Neural progenitor cell (in vitro differentiated cells): ENCODE data around the gene KCNH6. TPM values are rescaled to one million over a fixed set of nuclear protein-coding genes. Genes with fewer than 3 reads are reported as not detected.

Experiments
- DNase-seq: peaks from one replicate; pipeline ENCODE4 v3.0.0-alpha.2; 2016; ENCODE audit warnings: low spot score
- H2AFZ ChIP-seq: fragments of 200-600 bp; sonication (generic); replicated peaks from 2 replicates; pipeline ENCODE4 v1.6.1; 2016; ENCODE audit warnings: antibody characterized with exemption
- H3F3A ChIP-seq: fragments of 200-600 bp; sonication (generic); 2 replicates; pipeline ENCODE4 v1.6.1; 2016; ENCODE audit warnings: antibody characterized with exemption, low read depth
- H3K27ac ChIP-seq: fragments of 200-600 bp; sonication (generic); 2 replicates; pipeline ENCODE4 v1.5.1; 2016; ENCODE audit warnings: mild to moderate bottlenecking
- H3K27me3 ChIP-seq: fragments of 200-600 bp; sonication (generic); 2 replicates; pipeline ENCODE4 v1.6.1; 2016; ENCODE audit warnings: mild to moderate bottlenecking, moderate library complexity
- H3K36me3 ChIP-seq: fragments of 200-600 bp; sonication (generic); 2 replicates; pipeline ENCODE4 v1.5.1; 2016
- H3K4me1 ChIP-seq: fragments of 200-600 bp; sonication (generic); 2 replicates; pipeline ENCODE4 v1.6.1; 2016; ENCODE audit warnings: mixed run types
- H3K4me2 ChIP-seq: fragments of 200-600 bp; sonication (generic); 2 replicates; pipeline ENCODE4 v1.6.1; 2016
- H3K4me3 ChIP-seq: fragments of 200-600 bp; sonication (generic); 2 replicates; pipeline ENCODE4 v1.5.1; 2016
- H3K79me2 ChIP-seq: fragments of 200-600 bp; sonication (generic); 2 replicates; pipeline ENCODE4 v1.6.1; 2016; ENCODE audit warnings: low read depth
- H3K9ac ChIP-seq: fragments of 200-600 bp; sonication (generic); 2 replicates; pipeline ENCODE4 v1.6.1; 2016
- H3K9me3 ChIP-seq: fragments of 200-600 bp; sonication (generic); 2 replicates; pipeline ENCODE4 v1.5.1; 2016; ENCODE audit warnings: low read depth
- H4K20me1 ChIP-seq: fragments of 200-600 bp; sonication (generic); 2 replicates; pipeline ENCODE4 v1.6.1; 2016; ENCODE audit warnings: low read depth
- H3K27ac Mint-ChIP-seq: 3 replicates; pipeline ENCODE4 v1.8.0; 2021; ENCODE audit warnings: mixed read lengths
- H3K27me3 Mint-ChIP-seq: 2 replicates; pipeline ENCODE4 v1.8.0; 2022; ENCODE audit warnings: low read depth, mild to moderate bottlenecking, inconsistent platforms, moderate library complexity, mixed read lengths; ENCODE audit not compliant: insufficient read depth
- H3K36me3 Mint-ChIP-seq: 3 replicates; pipeline ENCODE4 v1.8.0; 2021; ENCODE audit warnings: mixed read lengths
- H3K4me1 Mint-ChIP-seq: 3 replicates; pipeline ENCODE4 v1.8.0; 2021; ENCODE audit warnings: mixed read lengths
- H3K4me3 Mint-ChIP-seq: 3 replicates; pipeline ENCODE4 v1.8.0; 2021; ENCODE audit warnings: mild to moderate bottlenecking, moderate library complexity, mixed read lengths
- H3K9me3 Mint-ChIP-seq: 3 replicates; pipeline ENCODE4 v1.8.0; 2020; ENCODE audit warnings: mixed read lengths
- CTCF ChIP-seq: fragments of 200-600 bp; sonication (generic); IDR thresholded peaks from 2 replicates; pipeline ENCODE4 v1.5.1; 2017; ENCODE audit warnings: antibody characterized with exemption, mild to moderate bottlenecking
- EZH2 ChIP-seq: fragments of 200-600 bp; sonication (generic); IDR thresholded peaks from 2 replicates; pipeline ENCODE4 v1.6.1; 2017; ENCODE audit warnings: antibody characterized with exemption, mild to moderate bottlenecking, moderate library complexity
- EZH2phosphoT487 ChIP-seq: fragments of 200-600 bp; sonication (generic); IDR thresholded peaks from 2 replicates; pipeline ENCODE4 v1.6.1; 2017; ENCODE audit warnings: antibody characterized with exemption
- total RNA-seq: library from RNA; depleted of rRNA; stranded (reverse); fragments of >200 nt; gene quantifications from 2 replicates; pipeline ENCODE4 v1.2.3, GENCODE V29; 2015; ENCODE audit warnings: low replicate concordance

The KCNH6 gene
- total RNA-seq, 1 donor from 2014 or later, result not detected

DNA sequence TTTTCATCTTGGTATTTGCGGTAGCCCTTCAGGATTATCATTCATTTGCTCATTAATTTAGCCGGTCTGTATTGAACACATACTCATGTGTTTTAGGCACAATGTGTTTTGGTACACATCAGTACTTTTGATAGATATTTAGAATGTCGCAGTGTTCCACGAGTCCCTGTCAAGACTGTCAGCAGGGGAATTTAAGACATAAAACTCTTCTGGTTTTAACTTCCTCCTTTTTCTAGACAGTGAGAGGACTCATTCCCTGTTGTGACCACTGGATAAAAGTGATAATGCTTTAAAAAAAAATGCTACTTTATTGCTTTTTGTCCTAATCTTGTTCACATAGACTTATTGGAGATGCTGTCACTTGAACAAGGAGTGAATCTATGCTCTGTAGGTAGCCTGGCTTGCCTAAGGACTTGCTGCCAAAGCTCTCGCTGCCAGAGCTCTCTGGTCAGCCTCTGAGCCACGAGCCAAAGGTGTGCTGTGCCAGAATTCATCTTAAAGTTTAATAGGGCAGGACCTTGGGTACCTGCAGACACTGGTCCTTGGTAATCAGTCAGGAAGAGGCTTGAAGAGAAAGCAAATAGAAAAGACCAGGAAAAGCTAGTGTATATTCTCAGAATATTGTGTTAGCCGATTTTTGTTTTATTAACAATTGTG, 32.5 kb downstream of the KCNH6 start:
- Histone ChIP-seq H3K27ac (no peak overlapping the region), H3K9me3 (no peaks in the 10 kb centered on the region), H3K9ac (no peak overlapping the region), H3K36me3 (no peaks in the 10 kb centered on the region), H3F3A (peaks cover 8% of the 10 kb centered on the region), H3K79me2 (peaks cover 97% of the 10 kb centered on the region), H4K20me1 (peaks cover 84% of the 10 kb centered on the region), H3K4me1 (peaks cover 7% of the 10 kb centered on the region), H3K4me2 (no peak overlapping the region), H2AFZ (no peak overlapping the region), H3K27me3 (no peaks in the 10 kb centered on the region), H3K4me3 (no peak overlapping the region)
- no peak for TF ChIP-seq CTCF
- no peak for TF ChIP-seq EZH2
- TF ChIP-seq EZH2phosphoT487, result no peak
- Mint-ChIP-seq H3K9me3 (no peaks in the 10 kb centered on the region), H3K27me3 (no peaks in the 10 kb centered on the region), H3K27ac (no peak overlapping the region), H3K36me3 (peaks cover 13% of the 10 kb centered on the region), H3K4me3 (no peak overlapping the region), H3K4me1 (peaks cover 15% of the 10 kb centered on the region)
- no peak for DNase-seq

- no peaks in the 10 kb centered on the region for H3K9me3 Mint-ChIP-seq
- H3K4me2 ChIP-seq, result no peak overlapping the region
- no peaks in the 10 kb centered on the region for H3F3A ChIP-seq
- H3K36me3 Mint-ChIP-seq, result peaks cover 13% of the 10 kb centered on the region
- H3K27me3 Mint-ChIP-seq, result no peaks in the 10 kb centered on the region
- H3K27ac ChIP-seq, result no peak overlapping the region
- peaks cover 98% of the 10 kb centered on the region for H3K79me2 ChIP-seq
- no peak overlapping the region for H3K9ac ChIP-seq
- no peak overlapping the region for H2AFZ ChIP-seq
- no peak overlapping the region for H3K27ac Mint-ChIP-seq
- H3K9me3 ChIP-seq, result no peaks in the 10 kb centered on the region
- no peak for DNase-seq
- no peaks in the 10 kb centered on the region for H3K27me3 ChIP-seq
- peaks cover 4% of the 10 kb centered on the region for H3K4me1 ChIP-seq
- H3K36me3 ChIP-seq, result no peaks in the 10 kb centered on the region
- H3K4me3 ChIP-seq, result no peak overlapping the region
- peaks cover 90% of the 10 kb centered on the region for H4K20me1 ChIP-seq
- no peak overlapping the region for H3K4me3 Mint-ChIP-seq
- H3K4me1 Mint-ChIP-seq, result peaks cover 9% of the 10 kb centered on the region
- TF ChIP-seq CTCF (no peak), EZH2phosphoT487 (no peak), EZH2 (no peak)
Observed at GRCh38 chr17:63557416-63557815, 34.3 kb downstream of the KCNH6 start.

GRCh38 chr17:63558441-63558840, 35.3 kb downstream of the KCNH6 start:
- H3K9me3 Mint-ChIP-seq, result no peaks in the 10 kb centered on the region
- H3K27me3 Mint-ChIP-seq, result no peaks in the 10 kb centered on the region
- Histone ChIP-seq H3K4me1 (no peaks in the 10 kb centered on the region), H3K9me3 (no peaks in the 10 kb centered on the region), H3K79me2 (peaks cover 96% of the 10 kb centered on the region), H3K4me2 (no peak overlapping the region), H3K27ac (no peak overlapping the region), H3K4me3 (no peak overlapping the region), H3K27me3 (no peaks in the 10 kb centered on the region), H3K36me3 (no peaks in the 10 kb centered on the region), H3F3A (no peaks in the 10 kb centered on the region), H3K9ac (no peak overlapping the region), H2AFZ (no peak overlapping the region), H4K20me1 (peaks cover 89% of the 10 kb centered on the region)
- no peak for DNase-seq
- no peak overlapping the region for H3K4me3 Mint-ChIP-seq
- H3K27ac Mint-ChIP-seq, result no peak overlapping the region
- peaks cover under 1% of the 10 kb centered on the region for H3K4me1 Mint-ChIP-seq
- no peak for TF ChIP-seq CTCF
- no peak for TF ChIP-seq EZH2
- TF ChIP-seq EZH2phosphoT487, result no peak
- peaks cover 13% of the 10 kb centered on the region for H3K36me3 Mint-ChIP-seq
